K562 (cell line): ENCODE results near the gene RBM15. TPM values are rescaled to one million over a fixed set of nuclear protein-coding genes. Genes with fewer than 3 reads are reported as not detected.

Experiments
- CHD2 ChIP-seq: IDR thresholded peaks from 2 replicates; pipeline ENCODE4 v1.6.1; 2011; ENCODE audit warnings: low read depth, low read length
- DEAF1 ChIP-seq: fragments of 450-650 bp; formaldehyde crosslinking; IDR thresholded peaks from 2 replicates; pipeline ENCODE4 v1.4.0; 2020; ENCODE audit warnings: mild to moderate bottlenecking, moderate library complexity
- EHMT2 ChIP-seq: fragments of 450-650 bp; IDR thresholded peaks from 2 replicates; pipeline ENCODE4 v1.6.1; 2018; ENCODE audit warnings: antibody characterized with exemption
- FOXJ3 ChIP-seq: sonication (generic); formaldehyde crosslinking; IDR thresholded peaks from 2 replicates; pipeline ENCODE4 v1.4.0; 2020; ENCODE audit warnings: mild to moderate bottlenecking, missing genetic modification reagents
- FOXK2 ChIP-seq, 2 experiments: fragments of 450-650 bp; IDR thresholded peaks in 1 of 2; conservative IDR thresholded peaks in 1 of 2; 2 replicates each; pipeline ENCODE4 v1.6.1; 2016; ENCODE audit warnings: low read depth in 2 of 2, mild to moderate bottlenecking in 1 of 2
- HMG20B ChIP-seq: fragments of 250-450 bp; sonication (Bioruptor Pico); IDR thresholded peaks from 2 replicates; pipeline ENCODE4 v1.5.0; 2021; ENCODE audit warnings: mild to moderate bottlenecking
- ILF3 ChIP-seq: fragments of 450-650 bp; IDR thresholded peaks from 2 replicates; pipeline ENCODE4 v1.6.1; 2018; ENCODE audit warnings: antibody characterized with exemption, mild to moderate bottlenecking, moderate library complexity, borderline replicate concordance
- IRF1 ChIP-seq: sonication (generic); formaldehyde crosslinking; IDR thresholded peaks from 2 replicates; pipeline ENCODE4 v1.8.0; 2022; ENCODE audit warnings: missing genetic modification reagents, mild to moderate bottlenecking, borderline replicate concordance
- KHSRP ChIP-seq: fragments of 450-650 bp; IDR thresholded peaks from 2 replicates; pipeline ENCODE4 v1.6.1; 2017
- MAFF ChIP-seq: IDR thresholded peaks from 2 replicates; pipeline ENCODE4 v1.6.1; 2012; ENCODE audit warnings: low read length, improper control_type of control experiment
- MCM2 ChIP-seq: fragments of 450-650 bp; IDR thresholded peaks from 2 replicates; pipeline ENCODE4 v1.6.1; 2017; ENCODE audit warnings: low read depth, mild to moderate bottlenecking
- MTA3 ChIP-seq: fragments of 450-650 bp; formaldehyde crosslinking; IDR thresholded peaks from 2 replicates; pipeline ENCODE4 v1.6.1; 2017; ENCODE audit warnings: mild to moderate bottlenecking, borderline replicate concordance
- NUFIP1 ChIP-seq: fragments of 450-650 bp; IDR thresholded peaks from 2 replicates; pipeline ENCODE4 v1.6.1; 2018; ENCODE audit not compliant: partially characterized antibody
- SFPQ ChIP-seq: fragments of 200-400 bp; formaldehyde crosslinking; IDR thresholded peaks from 2 replicates; pipeline ENCODE4 v1.6.1; 2017; ENCODE audit warnings: mild to moderate bottlenecking, low read depth, low read length, moderate library complexity
- SMARCC2 ChIP-seq: fragments of 450-650 bp; IDR thresholded peaks from 2 replicates; pipeline ENCODE4 v1.6.1; 2017; ENCODE audit warnings: antibody characterized with exemption, moderate library complexity, mild to moderate bottlenecking, low read depth
- TBL1XR1 ChIP-seq, 2 experiments: IDR thresholded peaks; 2 replicates each; pipeline ENCODE4 v1.6.1; 2012; ENCODE audit warnings: improper control_type of control experiment in 2 of 2, low read length in 2 of 2, mild to moderate bottlenecking in 1 of 2
- YBX1 ChIP-seq: fragments of 450-650 bp; IDR thresholded peaks from 2 replicates; pipeline ENCODE4 v1.7.1; 2016; ENCODE audit warnings: mild to moderate bottlenecking
- ZNF165 ChIP-seq: fragments of 250-450 bp; sonication (Bioruptor Pico); IDR thresholded peaks from 2 replicates; pipeline ENCODE4 v1.4.0; 2020; ENCODE audit warnings: borderline replicate concordance
- ZNF592 ChIP-seq: fragments of 450-650 bp; IDR thresholded peaks from 2 replicates; pipeline ENCODE4 v1.6.1; 2017; ENCODE audit warnings: antibody characterized with exemption, mild to moderate bottlenecking
- ZNF785 ChIP-seq: fragments of 250-450 bp; sonication (Bioruptor Pico); IDR thresholded peaks from 2 replicates; pipeline ENCODE4 v1.4.0; 2020; ENCODE audit warnings: mild to moderate bottlenecking
- polyA plus RNA-seq, 8 experiments: library from polyadenylated mRNA; depleted of rRNA in 4 of 8; stranded (reverse) in 5 of 8; unstranded in 3 of 8; fragments of >200 nt; fragmentation: Nextera tagmentation in 2 of 8; fragmentation: Illumina TruSeq in 1 of 8; extraction: Ambion mirVana in 2 of 8; extraction: Trizol in 1 of 8; gene quantifications; 2 replicates each; pipeline versions ENCODE4 v1.2.1 to v1.2.3, GENCODE V29; 2011 to 2014; ENCODE audit warnings: inconsistent platforms in 1 of 8, missing spikeins in 1 of 8
- total RNA-seq, 7 experiments: library from RNA; depleted of rRNA in 6 of 7; stranded (reverse); fragments of >200 nt in 6 of 7; fragmentation: Illumina TruSeq in 2 of 7; extraction: Trizol in 2 of 7; gene quantifications; 2 replicates each; pipeline versions ENCODE4 v1.2.1 to v1.2.3, GENCODE V29; 2011 to 2021; ENCODE audit warnings: low replicate concordance in 1 of 7

Gene RBM15
- total and polyA plus RNA-seq, 9 of the 15 experiments (the other 6 are each of a cell fraction or from before 2014, with no cell fraction given), result 2.4 to 63.4 (median 28.2) TPM

GRCh38 chr1:110339407-110340206 is 430 bp downstream of the RBM15 start (continued):
- TF ChIP-seq ZNF592 (no peak), MAFF (no peak), YBX1 (no peak), MTA3 (peak; percentile 91; the same call in 1 of the 2 replicates), KHSRP (no peak), TBL1XR1 (IDR thresholded peaks at IDR 0.05; ENCODE audit: low read length in 2 of 2) (peak in 1 of 2 experiments; percentile 45; a peak in 3 of 4 replicates), FOXJ3 (CRISPR knock-in tag) (no peak), ZNF785 (CRISPR knock-in tag) (no peak), HMG20B (CRISPR knock-in tag) (no peak), IRF1 (CRISPR knock-in tag) (no peak), EHMT2 (no peak), ZNF165 (CRISPR knock-in tag) (no peak), FOXK2 (conservative IDR thresholded peaks at IDR 0.05 in 1 of 2, IDR thresholded peaks at IDR 0.05 in 1 of 2; ENCODE audit: low read depth in 2 of 2) (no peak), SMARCC2 (no peak), DEAF1 (CRISPR knock-in tag) (no peak), CHD2 (no peak), NUFIP1 (no peak), MCM2 (no peak), ILF3 (no peak), SFPQ (no peak)
